PC-9 (cell line): ENCODE measurements around the gene MKNK2. TPM values are rescaled to one million over a fixed set of nuclear protein-coding genes. Genes with fewer than 3 reads are reported as not detected.

Experiments used
- BruUV-seq: library from RNA; stranded (reverse); fragments of 400-500 nt; replicated peaks from 2 replicates; lab custom pipeline; 2021; lab: Mats Ljungman, UMichigan
- CTCF ChIA-PET: fragments of 300-600 bp; sonication (Branson Sonifier 250); formaldehyde crosslinking; loops from one replicate; lab custom pipeline; 2022; ENCODE audit warnings: antibody characterized with exemption; lab: Charles Lee
- POLR2A ChIA-PET: fragments of 300-600 bp; sonication (Branson Sonifier 250); formaldehyde crosslinking; loops from one replicate; lab custom pipeline; 2022; ENCODE audit warnings: antibody characterized with exemption; ENCODE audit not compliant: unreplicated experiment; lab: Charles Lee
- DNase-seq, 2 experiments: peaks; one replicate each; pipeline versions ENCODE4 v3.0.0 to v3.0.0-alpha.2; 2015 to 2022; ENCODE audit warnings: mixed read lengths in 1 of 2
- H2AFZ ChIP-seq: fragments of 200-600 bp; sonication (generic); 2 replicates; pipeline ENCODE4 v1.8.1; 2017; ENCODE audit warnings: antibody characterized with exemption
- H3F3A ChIP-seq: fragments of 200-600 bp; sonication (generic); 2 replicates; pipeline ENCODE4 v1.8.1; 2017; ENCODE audit warnings: antibody characterized with exemption, mild to moderate bottlenecking, low read depth; ENCODE audit not compliant: insufficient read depth
- H3K27ac ChIP-seq: fragments of 200-600 bp; sonication (generic); 2 replicates; pipeline ENCODE4 v1.6.1; 2016; ENCODE audit warnings: mixed run types
- H3K27me3 ChIP-seq: fragments of 200-600 bp; sonication (generic); 2 replicates; pipeline ENCODE4 v1.6.1; 2016; ENCODE audit warnings: low read depth, mixed run types; ENCODE audit not compliant: insufficient read depth
- H3K36me3 ChIP-seq: fragments of 200-600 bp; sonication (generic); 2 replicates; pipeline ENCODE4 v1.6.1; 2016; ENCODE audit warnings: low read depth, mixed run types
- H3K4me1 ChIP-seq: fragments of 200-600 bp; sonication (generic); replicated peaks from 2 replicates; pipeline ENCODE4 v1.6.1; 2016; ENCODE audit warnings: mixed run types; ENCODE audit not compliant: insufficient read depth
- H3K4me2 ChIP-seq: fragments of 200-600 bp; sonication (generic); 2 replicates; pipeline ENCODE4 v1.6.1; 2017; ENCODE audit warnings: mixed run types
- H3K4me3 ChIP-seq: fragments of 200-600 bp; sonication (generic); 2 replicates; pipeline ENCODE4 v1.6.1; 2016; ENCODE audit warnings: mixed run types
- H3K79me2 ChIP-seq: fragments of 200-600 bp; sonication (generic); 2 replicates; pipeline ENCODE4 v1.6.1; 2017; ENCODE audit warnings: low read depth, mixed run types
- H3K9me2 ChIP-seq: fragments of 200-600 bp; sonication (generic); 2 replicates; pipeline ENCODE4 v1.8.1; 2017; ENCODE audit warnings: mild to moderate bottlenecking; ENCODE audit not compliant: insufficient read depth
- H3K9me3 ChIP-seq: fragments of 200-600 bp; sonication (generic); 2 replicates; pipeline ENCODE4 v1.8.1; 2016; ENCODE audit warnings: low read depth; ENCODE audit not compliant: insufficient read depth
- H4K20me1 ChIP-seq: fragments of 200-600 bp; sonication (generic); 2 replicates; pipeline ENCODE4 v1.8.1; 2017; ENCODE audit not compliant: insufficient read depth
- EZH2 ChIP-seq: fragments of 200-600 bp; sonication (generic); IDR thresholded peaks from 2 replicates; pipeline ENCODE4 v1.8.0; 2017; ENCODE audit warnings: antibody characterized with exemption, low read depth
- intact Hi-C: fragments of 100-400 bp; cut with micrococcal nuclease; formaldehyde crosslinking; loops from one replicate; pipeline ENCODE4 v1.10.0; 2022; ENCODE audit not compliant: unreplicated experiment
- total RNA-seq: library from RNA; stranded (reverse); gene quantifications from 2 replicates; pipeline ENCODE4 v1.2.3, GENCODE V29; 2021
- TF ChIP-seq, protein P1 (sequence below): fragments of 200-600 bp; sonication (generic); conservative IDR thresholded peaks from 2 replicates; pipeline ENCODE4 v1.6.1; 2017; ENCODE audit warnings: mixed run types, antibody characterized with exemption, mild to moderate bottlenecking, moderate library complexity

Gene MKNK2
- total RNA-seq, 1 experiment from 2014 or later = 132 TPM

- H3K27ac ChIP-seq = peak overlapping the region; percentile 55
- H3K79me2 ChIP-seq = peaks cover 46% of the 10 kb centered on the region
- peaks cover 41% of the 10 kb centered on the region for H4K20me1 ChIP-seq
- TF ChIP-seq EZH2 = no peak
- TF ChIP-seq, protein P1, sequence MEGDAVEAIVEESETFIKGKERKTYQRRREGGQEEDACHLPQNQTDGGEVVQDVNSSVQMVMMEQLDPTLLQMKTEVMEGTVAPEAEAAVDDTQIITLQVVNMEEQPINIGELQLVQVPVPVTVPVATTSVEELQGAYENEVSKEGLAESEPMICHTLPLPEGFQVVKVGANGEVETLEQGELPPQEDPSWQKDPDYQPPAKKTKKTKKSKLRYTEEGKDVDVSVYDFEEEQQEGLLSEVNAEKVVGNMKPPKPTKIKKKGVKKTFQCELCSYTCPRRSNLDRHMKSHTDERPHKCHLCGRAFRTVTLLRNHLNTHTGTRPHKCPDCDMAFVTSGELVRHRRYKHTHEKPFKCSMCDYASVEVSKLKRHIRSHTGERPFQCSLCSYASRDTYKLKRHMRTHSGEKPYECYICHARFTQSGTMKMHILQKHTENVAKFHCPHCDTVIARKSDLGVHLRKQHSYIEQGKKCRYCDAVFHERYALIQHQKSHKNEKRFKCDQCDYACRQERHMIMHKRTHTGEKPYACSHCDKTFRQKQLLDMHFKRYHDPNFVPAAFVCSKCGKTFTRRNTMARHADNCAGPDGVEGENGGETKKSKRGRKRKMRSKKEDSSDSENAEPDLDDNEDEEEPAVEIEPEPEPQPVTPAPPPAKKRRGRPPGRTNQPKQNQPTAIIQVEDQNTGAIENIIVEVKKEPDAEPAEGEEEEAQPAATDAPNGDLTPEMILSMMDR = no peak
- peak overlapping the region; percentile 87 for H3K4me3 ChIP-seq
- H3K27me3 ChIP-seq = no peaks in the 10 kb centered on the region
- intact Hi-C loops = loop anchor here (2.0 kb wide), 1 partner anchor 22 kb away; no protein-coding TSS in a partner anchor
- CTCF ChIA-PET = no interaction called here
- DNase-seq = no peak
- H3K4me2 ChIP-seq = peak overlapping the region; percentile 79
- peaks cover 14% of the 10 kb centered on the region; the same call in 1 of the 2 replicates for H3K4me1 ChIP-seq
- H3F3A ChIP-seq = no peaks in the 10 kb centered on the region
- H3K9me3 ChIP-seq = no peaks in the 10 kb centered on the region
- H2AFZ ChIP-seq = no peak overlapping the region
- no peaks in the 10 kb centered on the region for H3K36me3 ChIP-seq
- no peaks in the 10 kb centered on the region for H3K9me2 ChIP-seq
- TSS peak; percentile 84 for BruUV-seq
- POLR2A ChIA-PET = interaction anchor here (0.9 kb wide), 1 partner anchor 483 kb away, joined by 14 read pairs; no protein-coding TSS in a partner anchor
These were observed 574 bp downstream of the MKNK2 start for GRCh38 chr19:2050349-2050990.

- Histone ChIP-seq H3K27ac (peak overlapping the region; percentile 55), H3F3A (no peaks in the 10 kb centered on the region), H3K9me2 (no peaks in the 10 kb centered on the region), H4K20me1 (peaks cover 44% of the 10 kb centered on the region), H2AFZ (no peak overlapping the region), H3K36me3 (no peaks in the 10 kb centered on the region), H3K4me1 (peaks cover 13% of the 10 kb centered on the region; the same call in 1 of the 2 replicates), H3K79me2 (peaks cover 46% of the 10 kb centered on the region), H3K4me2 (peak overlapping the region; percentile 79), H3K4me3 (peak overlapping the region; percentile 87), H3K27me3 (no peaks in the 10 kb centered on the region), H3K9me3 (no peaks in the 10 kb centered on the region)
- DNase-seq = peak; percentile 73 to 80
- ChIA-PET POLR2A (interaction anchor here (0.9 kb wide), 1 partner anchor 483 kb away, joined by 14 read pairs; no protein-coding TSS in a partner anchor), CTCF (no interaction called here)
- no peak for TF ChIP-seq EZH2
- TF ChIP-seq, protein P1 = no peak
- BruUV-seq = TSS peak; percentile 51
- intact Hi-C loops = loop anchor here (2.0 kb wide), 1 partner anchor 21 kb away; no protein-coding TSS in a partner anchor
These were observed 1.2 kb downstream of the MKNK2 start for GRCh38 chr19:2049741-2050348.

DNA sequence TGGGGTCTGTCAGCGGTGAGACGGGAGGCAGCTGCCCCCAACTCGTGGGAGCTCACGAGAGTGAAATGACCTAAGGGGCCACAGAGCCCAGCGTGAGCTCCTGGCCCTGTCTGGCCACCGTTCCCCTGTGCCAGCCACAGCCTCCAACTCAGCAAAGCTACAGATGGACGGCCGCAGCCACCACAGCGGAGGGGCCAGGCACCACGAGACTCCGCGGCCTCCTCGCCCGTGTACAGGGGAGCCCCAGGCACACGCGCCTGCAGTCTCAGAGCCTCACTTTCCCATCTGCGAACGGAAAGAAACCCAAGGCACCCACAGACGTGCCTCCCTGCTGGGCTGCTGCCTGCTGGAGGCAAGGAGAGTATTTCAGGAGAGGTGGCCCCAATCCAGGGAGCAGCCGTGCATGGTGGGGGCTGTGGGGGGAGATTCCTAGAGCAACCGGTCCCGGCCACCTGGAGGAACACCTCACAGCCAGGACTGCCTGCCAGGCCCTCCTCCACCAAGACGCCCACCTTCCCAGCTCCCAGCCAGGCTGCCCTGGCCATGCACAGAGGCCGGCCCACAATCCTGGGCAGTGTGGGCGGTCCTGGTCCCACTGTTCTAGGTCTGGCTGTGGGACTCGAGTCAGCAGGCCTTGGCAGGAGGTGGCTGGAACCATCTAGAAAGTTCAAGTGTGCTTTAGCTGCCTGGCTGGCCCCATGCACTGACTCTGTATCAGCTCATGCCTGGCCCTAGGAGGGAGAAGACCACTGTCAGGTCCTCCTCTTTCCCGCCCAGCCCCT lies 1.9 kb downstream of the MKNK2 start:
- intact Hi-C loops = no loop called here
- Histone ChIP-seq H3K36me3 (no peaks in the 10 kb centered on the region), H3K79me2 (peaks cover 46% of the 10 kb centered on the region), H3K4me1 (peaks cover 9% of the 10 kb centered on the region; the same call in 1 of the 2 replicates), H3K9me2 (no peaks in the 10 kb centered on the region), H3F3A (no peaks in the 10 kb centered on the region), H3K4me2 (peak overlapping the region; percentile 79), H4K20me1 (peaks cover 51% of the 10 kb centered on the region), H3K9me3 (no peaks in the 10 kb centered on the region), H3K27ac (0 out of 2 replicates have a peak overlapping the region, but pooled peaks have one; percentile 24), H3K27me3 (no peaks in the 10 kb centered on the region), H2AFZ (no peak overlapping the region), H3K4me3 (peak overlapping the region; percentile 87)
- no peak for DNase-seq
- CTCF ChIA-PET = no interaction called here
- BruUV-seq = no TSS peak
- POLR2A ChIA-PET = no interaction called here
- TF ChIP-seq EZH2 = no peak
- TF ChIP-seq, protein P1 = no peak
